Measurements from ENCODE around the gene PCDH9.

DNA sequence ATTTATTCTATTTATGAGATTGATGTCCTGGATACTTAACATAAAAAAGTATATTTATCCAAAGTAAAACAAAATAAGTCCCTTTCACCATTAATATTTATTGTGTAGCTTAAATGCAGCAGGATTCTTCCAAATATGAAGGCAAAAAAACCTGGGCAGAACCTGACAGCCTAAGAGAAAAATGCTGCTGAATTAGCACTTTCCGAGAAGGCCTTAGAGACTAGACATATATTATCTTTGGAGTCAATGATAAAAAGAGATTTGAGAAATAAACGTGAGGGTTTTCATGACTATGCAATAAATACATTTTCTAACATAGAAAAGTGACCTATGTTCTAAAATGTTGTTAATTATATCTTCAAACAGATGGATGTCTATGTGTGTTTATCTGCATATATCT, 566.9 kb downstream of the PCDH9 start:
- TF ChIP-seq, protein P1, sequence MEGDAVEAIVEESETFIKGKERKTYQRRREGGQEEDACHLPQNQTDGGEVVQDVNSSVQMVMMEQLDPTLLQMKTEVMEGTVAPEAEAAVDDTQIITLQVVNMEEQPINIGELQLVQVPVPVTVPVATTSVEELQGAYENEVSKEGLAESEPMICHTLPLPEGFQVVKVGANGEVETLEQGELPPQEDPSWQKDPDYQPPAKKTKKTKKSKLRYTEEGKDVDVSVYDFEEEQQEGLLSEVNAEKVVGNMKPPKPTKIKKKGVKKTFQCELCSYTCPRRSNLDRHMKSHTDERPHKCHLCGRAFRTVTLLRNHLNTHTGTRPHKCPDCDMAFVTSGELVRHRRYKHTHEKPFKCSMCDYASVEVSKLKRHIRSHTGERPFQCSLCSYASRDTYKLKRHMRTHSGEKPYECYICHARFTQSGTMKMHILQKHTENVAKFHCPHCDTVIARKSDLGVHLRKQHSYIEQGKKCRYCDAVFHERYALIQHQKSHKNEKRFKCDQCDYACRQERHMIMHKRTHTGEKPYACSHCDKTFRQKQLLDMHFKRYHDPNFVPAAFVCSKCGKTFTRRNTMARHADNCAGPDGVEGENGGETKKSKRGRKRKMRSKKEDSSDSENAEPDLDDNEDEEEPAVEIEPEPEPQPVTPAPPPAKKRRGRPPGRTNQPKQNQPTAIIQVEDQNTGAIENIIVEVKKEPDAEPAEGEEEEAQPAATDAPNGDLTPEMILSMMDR (IDR thresholded peaks at IDR 0.05) = no peak
- TF ChIP-seq POLR2AphosphoS5 (IDR thresholded peaks at IDR 0.05) = no peak
